Activated T-cell treated with anti-CD3 and anti-CD28 coated beads, Interleukin-2, amount 50 U/mL, for 48 hours (primary cell): ENCODE results near the gene KLHL33.

ENCODE experiments used
- DNase-seq, 2 experiments: peaks; one replicate each; pipeline ENCODE4 v3.0.0-alpha.2; 2020

KLHL33 gene

GRCh38 chr14:20412876-20413743 lies 22.9 kb downstream of the KLHL33 start, which contains the start of gene TEP1:
TSS of gene TEP1 (minus strand) at chr14:20413501. CDS start at chr14:20408439, 5,062 bp downstream.
- DNase-seq = peak; percentile 83 to 88

GRCh38 chr14:20412411-20412810 lies 23.6 kb downstream of the KLHL33 start:
- DNase-seq = no peak

GRCh38 chr14:20409226-20409625 lies 26.7 kb downstream of the KLHL33 start:
- no peak for DNase-seq

- DNase-seq = no peak
Measured at GRCh38 chr14:20403521-20403920, 32.4 kb downstream of the KLHL33 start.

GRCh38 chr14:20400965-20401593 lies 34.9 kb downstream of the KLHL33 start:
- peak; percentile 50 to 57 for DNase-seq

GRCh38 chr14:20400589-20400964 lies 35.4 kb downstream of the KLHL33 start:
- no peak for DNase-seq

- no peak for DNase-seq
Measured at GRCh38 chr14:20397511-20397910, 38.5 kb downstream of the KLHL33 start.

GRCh38 chr14:20391505-20391904 lies 44.5 kb downstream of the KLHL33 start:
- no peak for DNase-seq

GRCh38 chr14:20388159-20388558 lies 47.8 kb downstream of the KLHL33 start:
- no peak for DNase-seq

- DNase-seq = no peak
Measured at GRCh38 chr14:20387576-20387975, 48.4 kb downstream of the KLHL33 start.

GRCh38 chr14:20386276-20386855 lies 49.6 kb downstream of the KLHL33 start:
- DNase-seq = no peak

GRCh38 chr14:20384886-20385285 lies 51.1 kb downstream of the KLHL33 start:
- no peak for DNase-seq

GRCh38 chr14:20384321-20384720 lies 51.6 kb downstream of the KLHL33 start:
- DNase-seq = no peak

- DNase-seq = no peak
Measured at GRCh38 chr14:20383636-20384035, 52.3 kb downstream of the KLHL33 start.

- DNase-seq = no peak
Measured at GRCh38 chr14:20383032-20383431, 52.9 kb downstream of the KLHL33 start.

GRCh38 chr14:20382526-20382925 lies 53.4 kb downstream of the KLHL33 start:
- DNase-seq = no peak

GRCh38 chr14:20381341-20381740 lies 54.6 kb downstream of the KLHL33 start:
- no peak for DNase-seq

- DNase-seq = no peak
Measured at GRCh38 chr14:20380681-20381080, 55.3 kb downstream of the KLHL33 start.

- no peak for DNase-seq
Measured at GRCh38 chr14:20379743-20380142, 56.2 kb downstream of the KLHL33 start.

- DNase-seq = no peak
Measured at GRCh38 chr14:20377171-20377570, 58.8 kb downstream of the KLHL33 start.

GRCh38 chr14:20376071-20376588 lies 59.8 kb downstream of the KLHL33 start:
- DNase-seq = no peak
